ENCODE measurements around the gene PLXNA3.
A peak's percentile ranks its signal among the peaks of the same experiment; 100 is the strongest.
"Not testable (repeated sequence)": the region's sequence is repeated elsewhere in the genome, so short reads cannot be mapped to it uniquely, and the experiment has no call there.

The PLXNA3 gene

DNA sequence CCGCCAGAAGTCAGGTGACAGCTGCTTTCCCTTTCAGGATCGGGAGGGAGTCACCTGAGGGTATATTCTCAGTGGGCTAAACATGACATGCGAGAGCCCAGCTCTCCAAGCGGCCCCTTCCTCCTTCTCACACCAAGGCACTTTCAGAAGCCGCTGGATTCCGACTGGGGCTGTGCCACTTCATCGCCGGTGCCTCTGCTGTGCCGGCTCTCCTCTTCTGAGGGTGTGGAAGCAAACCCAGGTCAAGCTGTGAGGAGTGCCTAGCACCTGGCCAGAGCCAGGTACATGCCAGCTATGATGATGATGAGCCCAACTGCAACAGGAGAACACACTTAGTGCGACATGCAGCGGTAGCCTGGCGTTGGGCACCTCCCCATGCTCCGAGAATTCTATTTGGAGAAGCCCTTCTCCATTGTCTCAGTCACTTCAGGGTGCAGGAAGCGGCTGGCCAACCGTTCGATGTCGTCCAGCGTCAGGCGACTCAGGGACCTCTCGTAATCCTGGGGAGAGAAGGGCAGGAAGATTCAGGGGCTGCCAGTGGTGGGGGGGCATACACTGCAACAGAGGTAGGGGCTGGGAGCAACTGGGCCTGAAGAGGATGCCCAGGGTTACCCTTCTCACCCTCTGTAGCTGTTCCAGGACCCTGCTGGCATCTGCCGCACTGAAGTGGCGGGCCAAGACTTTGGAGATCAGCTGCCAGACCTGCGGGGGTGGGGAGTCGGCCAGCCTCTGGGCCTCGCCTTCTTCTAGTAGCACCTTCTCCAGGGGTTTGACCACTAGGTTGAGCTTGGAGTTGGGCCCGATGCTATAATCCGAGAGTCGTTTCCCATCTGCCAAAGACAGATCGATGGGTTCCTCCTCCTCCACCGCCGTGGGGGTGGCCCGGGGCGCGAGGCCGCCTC lies 27.3 kb downstream of the PLXNA3 start:
- H3K27me3 Mint-ChIP-seq: no peaks in the 10 kb centered on the region
- no peaks in the 10 kb centered on the region for H3K9me3 Mint-ChIP-seq
- DNase-seq (ENCODE audit: low spot score in 2 of 2) (no peak), ATAC-seq (ENCODE audit: low read depth) (no peak)
- peaks cover 13% of the 10 kb centered on the region for H3K4me1 Mint-ChIP-seq
- H3K27ac Mint-ChIP-seq: no peak overlapping the region
- H3K36me3 Mint-ChIP-seq: peaks cover 4% of the 10 kb centered on the region
- peak overlapping the region; percentile 72 for H3K4me3 Mint-ChIP-seq

DNA sequence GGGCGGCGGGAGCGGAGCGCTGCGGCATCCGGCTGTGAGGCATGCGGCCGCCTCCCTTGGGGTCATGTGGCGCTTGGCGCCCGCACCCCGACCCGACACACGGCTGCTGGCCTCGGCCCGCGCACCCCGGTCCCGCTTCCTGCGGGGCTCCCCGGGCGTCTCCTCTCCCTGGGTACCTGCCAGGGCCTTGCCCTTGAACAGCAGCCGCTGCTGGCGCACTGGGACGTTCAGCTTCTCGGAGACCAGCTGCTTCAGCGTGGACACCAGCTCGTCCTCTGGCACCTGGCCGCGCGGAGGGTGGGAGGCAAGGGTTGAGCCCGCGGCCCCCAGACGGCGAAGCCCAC lies 27.9 kb downstream of the PLXNA3 start:
- Mint-ChIP-seq H3K27me3 (no peaks in the 10 kb centered on the region), H3K4me1 (peaks cover 13% of the 10 kb centered on the region), H3K4me3 (peak overlapping the region; percentile 14), H3K9me3 (no peaks in the 10 kb centered on the region), H3K36me3 (peaks cover 4% of the 10 kb centered on the region), H3K27ac (no peak overlapping the region)
- peak in 1 of 2 donors; percentile 34 for DNase-seq (ENCODE audit: low spot score in 2 of 2)
- ATAC-seq (ENCODE audit: low read depth): peak; percentile 6

DNA sequence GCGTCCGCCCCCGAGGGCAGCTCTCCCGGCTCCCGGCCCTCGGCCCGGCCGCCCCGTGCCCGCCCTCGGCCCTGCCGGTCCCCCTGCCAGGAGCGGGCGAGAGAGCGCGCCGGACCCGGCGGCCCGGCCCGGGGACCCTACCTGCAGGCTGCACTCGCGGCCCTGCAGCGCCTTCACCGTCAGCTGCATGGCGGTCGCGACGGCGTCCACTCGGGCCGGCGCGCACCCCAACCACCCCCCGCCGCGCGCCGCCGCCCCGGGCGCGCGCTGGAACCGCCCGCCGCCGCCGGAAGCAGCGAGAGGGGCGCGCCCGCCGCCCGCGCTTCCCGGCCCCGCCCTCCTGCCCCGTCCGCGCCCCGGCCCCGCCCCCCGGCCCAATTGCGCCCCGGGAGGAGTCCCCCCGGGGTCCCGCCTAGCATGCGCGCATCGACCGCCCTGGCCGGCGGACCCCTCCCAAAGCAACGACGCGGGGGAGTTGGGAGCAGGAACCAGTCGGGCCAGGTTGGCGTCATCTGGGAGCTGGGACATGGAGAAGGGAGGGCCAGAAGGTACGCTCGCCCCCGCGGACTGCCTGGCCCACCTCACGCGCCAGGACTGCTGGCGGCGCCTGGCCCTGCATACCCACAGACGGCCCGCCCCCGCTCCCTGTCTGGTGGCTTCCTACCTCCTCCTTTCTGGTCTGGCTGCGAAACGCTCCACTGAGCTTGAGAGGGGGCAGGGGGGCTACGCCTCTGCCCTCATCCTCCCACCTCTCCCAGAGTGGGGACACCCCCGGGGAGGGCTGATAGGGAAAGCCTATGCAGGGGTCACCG lies 28.5 kb downstream of the PLXNA3 start, which contains the start of gene UBL4A:
Gene UBL4A, minus strand, starts transcription at position 220 of the 812 bp plus-strand sequence. Its CDS starts 31 bp downstream, at position 189.
- ATAC-seq (ENCODE audit: low read depth): peak; percentile 37
- Mint-ChIP-seq H3K4me1 (peaks cover 16% of the 10 kb centered on the region), H3K27me3 (no peaks in the 10 kb centered on the region)

DNA sequence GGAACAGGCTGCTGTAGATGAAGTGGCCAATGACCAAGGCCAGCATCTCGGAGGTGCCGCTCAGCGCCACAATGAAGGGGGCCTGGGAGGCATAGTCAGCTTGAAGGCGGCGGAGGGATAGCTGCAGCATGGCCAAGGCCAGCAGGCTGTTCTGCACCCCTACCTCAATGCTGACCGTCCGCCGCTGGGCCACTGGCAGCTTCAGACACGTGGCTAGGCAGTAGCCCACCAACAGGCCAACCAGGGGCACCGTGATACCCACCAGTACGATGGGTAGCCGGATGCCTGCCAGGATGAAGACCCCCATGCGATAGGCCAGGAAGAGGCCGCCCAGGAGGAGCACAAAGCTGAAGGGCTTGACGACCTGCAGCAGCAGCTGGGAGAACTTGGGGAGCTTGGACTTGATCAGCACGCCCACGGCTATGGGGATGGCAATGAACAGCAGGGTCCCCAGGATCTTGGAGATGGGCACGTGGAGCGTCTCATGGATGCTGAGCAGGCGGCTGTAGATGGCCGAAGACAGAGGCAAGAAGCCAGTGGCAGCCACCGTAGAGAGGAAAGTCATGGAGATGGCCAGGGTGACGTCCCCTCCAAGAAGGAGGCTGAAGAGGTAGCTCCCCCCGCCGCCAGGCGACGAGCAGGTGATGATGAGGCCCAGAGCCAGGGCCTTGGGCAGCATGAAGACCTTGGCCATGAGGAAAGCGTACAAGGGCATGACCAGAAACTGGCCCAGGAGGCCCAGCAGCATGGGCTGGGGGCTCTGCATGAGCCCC lies 29.6 kb downstream of the PLXNA3 start:
- no peak for ATAC-seq (ENCODE audit: low read depth)

More for the DNA sequence above, 28.5 kb downstream of the PLXNA3 start, which contains the start of gene UBL4A:
- DNase-seq (ENCODE audit: low spot score in 2 of 2): peak; percentile 34 to 56
- H3K36me3 Mint-ChIP-seq: peaks cover 4% of the 10 kb centered on the region
- H3K27ac Mint-ChIP-seq: peak within 1 kb of the TSS; percentile 67
- H3K9me3 Mint-ChIP-seq: no peaks in the 10 kb centered on the region
- peak within 1 kb of the TSS; percentile 77 for H3K4me3 Mint-ChIP-seq

DNA sequence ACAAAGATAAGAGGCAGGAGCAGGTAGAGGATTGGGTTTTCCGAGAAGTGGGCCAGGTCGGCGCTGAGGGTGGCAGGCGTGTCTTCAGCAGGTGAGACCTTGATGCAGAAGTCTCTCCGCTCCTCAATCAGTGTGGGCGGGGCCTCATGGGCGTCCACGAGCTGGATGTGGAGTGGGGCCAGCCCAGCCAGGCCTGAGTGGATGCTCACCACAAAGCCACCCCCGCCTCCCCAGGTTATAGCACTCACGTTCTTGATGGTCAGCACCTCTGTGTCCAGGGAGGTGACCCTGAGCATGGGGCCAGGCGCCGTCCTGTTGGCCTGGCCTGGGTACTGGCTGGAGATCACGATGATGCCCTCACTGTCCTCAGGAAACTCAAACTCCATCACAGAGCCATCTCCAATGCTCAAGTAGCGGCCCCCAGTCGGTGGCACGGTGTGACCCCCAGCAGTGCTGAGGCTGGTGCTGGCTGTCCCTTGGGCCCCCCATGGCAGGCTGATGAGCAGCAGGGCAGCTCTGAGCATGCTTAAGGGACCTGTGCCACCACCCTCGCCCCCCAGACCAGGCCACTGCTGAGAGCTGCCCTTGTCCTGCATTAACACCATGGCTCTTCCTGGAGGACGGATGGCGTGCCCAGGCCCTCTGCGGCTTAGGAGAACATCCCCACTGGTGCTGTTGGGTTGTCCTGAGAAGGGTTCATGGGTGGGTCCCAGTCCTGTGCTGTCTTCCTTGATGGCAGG lies 30.4 kb downstream of the PLXNA3 start:
- no peak for ATAC-seq (ENCODE audit: low read depth)
- no peaks in the 10 kb centered on the region for H3K9me3 Mint-ChIP-seq
- peaks cover 4% of the 10 kb centered on the region for H3K36me3 Mint-ChIP-seq
- no peak overlapping the region for H3K27ac Mint-ChIP-seq
- peak overlapping the region; percentile 29 for H3K4me3 Mint-ChIP-seq
- no peaks in the 10 kb centered on the region for H3K27me3 Mint-ChIP-seq
- no peak for DNase-seq (ENCODE audit: low spot score in 2 of 2)
- H3K4me1 Mint-ChIP-seq: peaks cover 8% of the 10 kb centered on the region

More for the DNA sequence above, 29.6 kb downstream of the PLXNA3 start:
- Mint-ChIP-seq H3K27me3 (no peaks in the 10 kb centered on the region), H3K27ac (no peak overlapping the region), H3K36me3 (peaks cover 4% of the 10 kb centered on the region), H3K9me3 (no peaks in the 10 kb centered on the region), H3K4me1 (peaks cover 10% of the 10 kb centered on the region), H3K4me3 (peak overlapping the region; percentile 29)
- no peak for DNase-seq (ENCODE audit: low spot score in 2 of 2)

DNA sequence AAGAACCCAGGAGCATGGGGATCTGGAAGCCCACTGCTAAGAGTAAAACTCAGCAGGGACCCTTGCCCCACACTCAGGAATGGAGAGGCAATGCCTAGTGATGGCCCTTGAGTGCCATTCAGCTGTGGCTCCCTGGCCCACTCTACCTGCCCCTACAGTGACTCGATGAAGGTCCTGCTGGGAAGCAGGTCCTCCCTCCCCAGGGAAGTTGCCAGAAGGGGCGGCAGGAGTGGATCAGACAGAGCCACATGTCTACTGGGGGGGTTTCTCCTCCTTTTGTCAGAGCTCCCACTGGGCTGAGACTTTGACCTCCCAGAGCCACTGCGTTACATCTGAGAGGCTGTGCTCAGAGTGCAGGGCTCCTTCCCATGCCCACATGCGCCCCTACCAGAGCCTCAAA lies 31.1 kb downstream of the PLXNA3 start:
- H3K4me1 Mint-ChIP-seq: peaks cover 8% of the 10 kb centered on the region
- H3K36me3 Mint-ChIP-seq: peaks cover 4% of the 10 kb centered on the region
- H3K4me3 Mint-ChIP-seq: peak overlapping the region; percentile 90
- no peak overlapping the region for H3K27ac Mint-ChIP-seq
- ATAC-seq (ENCODE audit: low read depth): no peak
- H3K9me3 Mint-ChIP-seq: no peaks in the 10 kb centered on the region
- no peak for DNase-seq (ENCODE audit: low spot score in 2 of 2)
- no peaks in the 10 kb centered on the region for H3K27me3 Mint-ChIP-seq

DNA sequence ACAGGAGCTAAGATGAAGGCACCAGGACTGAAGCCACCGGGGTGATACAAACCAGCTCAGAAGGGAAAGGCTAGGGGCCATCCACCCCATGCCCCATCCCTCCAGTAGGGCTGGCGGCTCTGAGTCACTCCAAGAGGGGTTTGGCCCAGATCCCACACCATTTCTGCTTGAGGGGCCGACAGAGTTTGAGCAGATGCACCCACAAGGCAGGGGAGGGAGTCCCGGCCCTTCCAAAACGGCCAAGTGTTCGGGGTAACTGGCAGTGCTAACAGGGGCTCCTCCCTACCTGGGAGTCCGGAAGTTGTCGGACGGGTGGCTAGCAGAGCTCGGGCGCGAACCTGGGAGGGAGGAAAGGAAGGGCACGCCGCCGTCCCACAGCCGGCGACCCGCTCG lies 31.9 kb downstream of the PLXNA3 start:
- H3K27me3 Mint-ChIP-seq: no peaks in the 10 kb centered on the region
- peak overlapping the region; percentile 90 for H3K4me3 Mint-ChIP-seq
- H3K9me3 Mint-ChIP-seq: no peaks in the 10 kb centered on the region
- DNase-seq (ENCODE audit: low spot score in 2 of 2) (no peak), ATAC-seq (ENCODE audit: low read depth) (no peak)
- H3K27ac Mint-ChIP-seq: peak overlapping the region; percentile 91
- peaks cover 8% of the 10 kb centered on the region for H3K4me1 Mint-ChIP-seq
- peaks cover 4% of the 10 kb centered on the region for H3K36me3 Mint-ChIP-seq

DNA sequence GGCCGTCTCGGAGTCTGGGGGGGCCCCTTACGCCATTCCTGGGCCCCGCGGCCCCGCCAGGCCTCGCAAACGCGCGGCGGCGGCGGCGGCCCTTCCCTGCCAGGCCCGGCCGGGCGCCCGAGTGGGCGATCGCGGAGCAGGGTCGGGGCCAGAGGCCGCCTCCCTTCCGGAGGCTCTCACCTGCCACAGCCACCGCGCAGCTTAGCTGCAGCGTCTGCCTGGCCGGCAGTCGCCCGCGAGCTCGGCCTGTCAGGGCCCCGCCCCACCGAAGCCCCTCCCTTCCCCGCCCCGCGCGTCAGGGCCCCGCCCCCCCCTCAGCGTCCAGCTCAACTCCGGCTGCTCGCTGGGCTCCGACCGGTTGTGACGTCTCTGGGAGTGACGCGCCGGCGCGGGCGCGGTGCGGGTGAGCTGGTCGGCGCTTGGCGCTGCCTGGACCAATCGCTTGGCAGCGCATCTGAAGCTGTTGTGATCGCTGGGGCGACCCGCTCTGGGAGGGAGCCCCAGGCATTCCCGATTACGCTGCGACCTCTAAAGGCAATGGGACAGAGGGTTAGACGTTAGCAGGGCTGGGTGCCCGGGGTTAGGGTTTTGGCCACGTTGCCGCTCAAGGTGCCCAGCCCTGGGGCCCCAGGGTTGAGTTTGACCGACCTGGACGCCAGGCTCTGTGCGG lies 32.5 kb downstream of the PLXNA3 start, which contains the start of gene SLC10A3:
Gene SLC10A3, minus strand, starts transcription at position 216 of the 670 bp plus-strand sequence. CDS start 1,689 bp downstream, outside the sequence.
- ATAC-seq (ENCODE audit: low read depth): peak; percentile 83
- Mint-ChIP-seq H3K27me3 (no peaks in the 10 kb centered on the region), H3K27ac (peak within 1 kb of the TSS; percentile 91), H3K9me3 (no peaks in the 10 kb centered on the region), H3K4me1 (peaks cover 8% of the 10 kb centered on the region), H3K4me3 (peak within 1 kb of the TSS; percentile 90), H3K36me3 (peaks cover 4% of the 10 kb centered on the region)
- peak; percentile 64 to 76 for DNase-seq (ENCODE audit: low spot score in 2 of 2)

DNA sequence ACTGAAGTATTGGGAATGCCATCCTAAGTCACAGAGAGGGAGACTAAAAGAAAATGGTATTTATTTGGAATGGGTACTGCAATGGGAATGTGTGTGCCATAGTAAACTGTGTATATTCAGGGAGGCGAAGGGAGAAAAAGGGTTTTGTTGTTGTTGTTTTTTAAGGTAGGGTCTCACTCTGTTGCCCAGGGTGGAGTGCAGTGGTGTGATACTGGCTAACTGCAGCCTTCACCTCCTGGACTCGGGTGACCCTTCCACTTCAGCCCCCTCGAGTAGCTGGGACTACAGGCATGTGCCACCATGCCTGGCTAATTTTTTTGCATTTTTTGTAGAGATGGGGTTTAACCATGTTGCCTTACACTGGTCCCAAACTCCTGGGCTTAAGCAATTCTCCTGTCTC lies 36.6 kb downstream of the PLXNA3 start:
- no peak for DNase-seq (ENCODE audit: low spot score in 2 of 2)
- no peaks in the 10 kb centered on the region for H3K36me3 Mint-ChIP-seq
- no peaks in the 10 kb centered on the region for H3K27me3 Mint-ChIP-seq
- H3K4me1 Mint-ChIP-seq: peaks cover 6% of the 10 kb centered on the region
- no peak overlapping the region for H3K27ac Mint-ChIP-seq
- ATAC-seq (ENCODE audit: low read depth): no peak
- H3K4me3 Mint-ChIP-seq: no peak overlapping the region
- no peaks in the 10 kb centered on the region for H3K9me3 Mint-ChIP-seq

DNA sequence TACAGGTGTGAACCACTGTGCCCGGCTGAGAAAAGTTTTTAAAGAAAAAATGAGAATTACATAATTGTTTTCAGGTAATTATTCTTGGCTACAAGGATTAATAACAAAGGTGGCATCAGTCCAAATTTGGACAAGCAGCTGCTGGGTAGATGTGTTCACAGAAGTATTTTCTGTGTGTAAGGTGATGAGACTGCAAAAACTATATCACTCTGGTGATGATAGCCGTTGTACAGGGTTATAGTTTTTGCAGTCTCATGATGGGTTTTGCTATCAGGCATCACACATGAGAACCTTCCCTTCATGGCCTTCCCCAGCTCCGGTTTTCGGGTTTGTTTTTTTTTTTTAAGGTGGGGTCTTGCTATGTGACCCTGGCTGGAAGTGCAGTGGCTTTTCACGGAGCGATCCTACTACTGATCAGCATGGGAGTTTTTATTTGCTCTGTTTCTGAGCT lies 37.4 kb downstream of the PLXNA3 start:
- DNase-seq (ENCODE audit: low spot score in 2 of 2): no peak
- Mint-ChIP-seq H3K4me1 (peaks cover 5% of the 10 kb centered on the region), H3K27ac (no peak overlapping the region), H3K36me3 (no peaks in the 10 kb centered on the region), H3K4me3 (no peak overlapping the region), H3K27me3 (no peaks in the 10 kb centered on the region), H3K9me3 (no peaks in the 10 kb centered on the region)
- no peak for ATAC-seq (ENCODE audit: low read depth)

DNA sequence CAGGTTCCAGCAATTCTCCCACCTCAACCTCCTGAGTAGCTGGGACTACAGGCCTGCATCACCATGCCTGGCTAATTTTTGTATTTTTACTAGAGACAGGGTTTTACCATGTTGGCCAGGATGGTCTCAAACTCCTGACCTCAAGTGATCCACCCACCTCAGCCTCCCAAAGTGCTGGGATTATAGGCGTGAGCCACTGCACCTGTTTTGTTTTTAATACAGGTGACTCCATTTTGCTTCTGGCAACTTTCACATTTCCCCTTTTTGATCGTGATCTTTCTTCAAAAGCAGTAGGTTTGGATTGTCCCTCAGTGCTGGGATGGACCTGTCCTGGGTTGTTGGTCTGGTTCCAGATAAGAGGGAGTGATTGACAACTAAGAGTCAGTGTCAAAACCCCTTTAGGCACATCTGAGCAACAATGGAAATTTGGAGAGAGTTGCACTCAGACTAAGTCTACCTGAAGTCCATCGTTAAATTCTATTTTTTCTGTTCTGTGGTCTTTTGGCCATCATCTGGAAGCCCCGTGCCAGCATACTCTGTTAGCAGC lies 38.6 kb downstream of the PLXNA3 start:
- not testable (repeated sequence) for H3K27me3 Mint-ChIP-seq; H3K36me3 Mint-ChIP-seq; H3K27ac Mint-ChIP-seq; H3K9me3 Mint-ChIP-seq; DNase-seq (ENCODE audit: low spot score in 2 of 2); ATAC-seq (ENCODE audit: low read depth); H3K4me3 Mint-ChIP-seq; H3K4me1 Mint-ChIP-seq

DNA sequence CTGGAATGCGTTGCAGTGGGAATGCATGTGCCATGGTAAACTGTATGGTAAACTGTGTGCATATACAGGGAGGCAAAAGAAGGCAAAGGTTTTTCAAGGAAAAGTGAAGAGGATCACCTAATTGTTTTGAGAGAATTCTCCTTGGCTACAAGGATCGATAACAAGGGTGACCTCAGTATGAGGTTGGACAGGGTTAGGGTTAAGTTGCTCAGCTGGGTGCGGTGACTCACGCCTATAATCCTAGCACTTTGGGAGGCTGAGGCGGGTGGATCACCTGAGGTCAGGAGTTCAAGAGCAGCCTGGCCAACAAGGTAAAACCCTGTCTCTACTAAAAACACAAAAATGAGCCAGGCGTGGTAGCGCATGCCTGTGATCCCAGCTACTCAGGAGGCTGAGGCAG lies 43.3 kb downstream of the PLXNA3 start:
- H3K4me3 Mint-ChIP-seq: not testable (repeated sequence)

More for the DNA sequence above, 43.3 kb downstream of the PLXNA3 start:
- DNase-seq (ENCODE audit: low spot score in 2 of 2); H3K4me1 Mint-ChIP-seq; H3K27ac Mint-ChIP-seq; H3K27me3 Mint-ChIP-seq; H3K36me3 Mint-ChIP-seq; H3K9me3 Mint-ChIP-seq; ATAC-seq (ENCODE audit: low read depth): not testable (repeated sequence)

Measured in memory B cell (primary cell).